Uterus (tissue), 4 donors: ENCODE results near the gene ZNF48. TPM values are rescaled to one million over a fixed set of nuclear protein-coding genes. Genes with fewer than 3 reads are reported as not detected.

Experiments used
- DNase-seq, 2 donors: peaks; one replicate each; pipeline ENCODE4 v3.0.0-alpha.2; 2019 to 2020
- H3K27ac ChIP-seq, 2 donors: fragments of 200-600 bp; sonication (generic); 1 replicate in 1 of 2; 2 replicates in 1 of 2; pipeline ENCODE4 v1.5.1; 2016 to 2018
- H3K27me3 ChIP-seq, 2 donors: fragments of 200-600 bp; sonication (generic); one replicate each; pipeline ENCODE4 v1.5.1; 2018 to 2019; ENCODE audit warnings: control low read depth in 1 of 2
- H3K36me3 ChIP-seq, 2 donors: fragments of 200-600 bp; sonication (generic); one replicate each; pipeline ENCODE4 v1.5.1; 2019; ENCODE audit warnings: control low read depth in 1 of 2
- H3K4me1 ChIP-seq, 2 donors: fragments of 200-600 bp; sonication (generic); one replicate each; pipeline ENCODE4 v1.5.1; 2018 to 2019; ENCODE audit warnings: control low read depth in 1 of 2
- H3K4me3 ChIP-seq, 2 donors: fragments of 200-600 bp; sonication (generic); 1 replicate in 1 of 2; 2 replicates in 1 of 2; pipeline ENCODE4 v1.5.1; 2018 to 2019; ENCODE audit warnings: mild to moderate bottlenecking in 1 of 2
- H3K9me3 ChIP-seq, 2 donors: fragments of 200-600 bp; sonication (generic); one replicate each; pipeline ENCODE4 v1.5.1; 2019; ENCODE audit warnings: control low read depth in 1 of 2
- POLR2A ChIP-seq, 2 donors: fragments of 450-650 bp; IDR thresholded peaks; one replicate each; pipeline ENCODE4 v1.6.1; 2016; ENCODE audit warnings: antibody characterized with exemption in 2 of 2, mild to moderate bottlenecking in 1 of 2, moderate library complexity in 1 of 2
- intact Hi-C: fragments of 100-400 bp; cut with DNase I; formaldehyde crosslinking; loops from one replicate; pipeline ENCODE4 v1.15.1; 2023; ENCODE audit warnings: low total_unique reads
- total RNA-seq, 4 donors: library from RNA; depleted of rRNA in 3 of 4; stranded (reverse); fragments of >200 nt in 3 of 4; gene quantifications; one replicate each; pipeline versions ENCODE4 v1.1.0 to v1.2.4, GENCODE V29; 2014 to 2023
- TF ChIP-seq, protein P1 (sequence below), 4 experiments: fragments of 200-600 bp in 2 of 4; fragments of 450-650 bp in 2 of 4; sonication (generic) in 2 of 4; IDR thresholded peaks; one replicate each; pipeline ENCODE4 v1.5.1; 2016 to 2019; ENCODE audit warnings: antibody characterized with exemption in 4 of 4, mild to moderate bottlenecking in 2 of 4, moderate library complexity in 1 of 4
- donor health status: DM: yes; HTN: yes; CAD: no.

Gene ZNF48
- total RNA-seq, 4 donors from 2014 or later = 2.6 to 21.0 (median 12.7) TPM

GRCh38 chr16:30372725-30373124 is 22.5 kb upstream of the ZNF48 start:
- no peaks in the 10 kb centered on the region for H3K27me3 ChIP-seq
- H3K27ac ChIP-seq = no peak overlapping the region
- H3K9me3 ChIP-seq = no peaks in the 10 kb centered on the region
- H3K4me3 ChIP-seq = no peak overlapping the region
- no peaks in the 10 kb centered on the region for H3K36me3 ChIP-seq
- intact Hi-C loops = no loop called here
- TF ChIP-seq, protein P1, sequence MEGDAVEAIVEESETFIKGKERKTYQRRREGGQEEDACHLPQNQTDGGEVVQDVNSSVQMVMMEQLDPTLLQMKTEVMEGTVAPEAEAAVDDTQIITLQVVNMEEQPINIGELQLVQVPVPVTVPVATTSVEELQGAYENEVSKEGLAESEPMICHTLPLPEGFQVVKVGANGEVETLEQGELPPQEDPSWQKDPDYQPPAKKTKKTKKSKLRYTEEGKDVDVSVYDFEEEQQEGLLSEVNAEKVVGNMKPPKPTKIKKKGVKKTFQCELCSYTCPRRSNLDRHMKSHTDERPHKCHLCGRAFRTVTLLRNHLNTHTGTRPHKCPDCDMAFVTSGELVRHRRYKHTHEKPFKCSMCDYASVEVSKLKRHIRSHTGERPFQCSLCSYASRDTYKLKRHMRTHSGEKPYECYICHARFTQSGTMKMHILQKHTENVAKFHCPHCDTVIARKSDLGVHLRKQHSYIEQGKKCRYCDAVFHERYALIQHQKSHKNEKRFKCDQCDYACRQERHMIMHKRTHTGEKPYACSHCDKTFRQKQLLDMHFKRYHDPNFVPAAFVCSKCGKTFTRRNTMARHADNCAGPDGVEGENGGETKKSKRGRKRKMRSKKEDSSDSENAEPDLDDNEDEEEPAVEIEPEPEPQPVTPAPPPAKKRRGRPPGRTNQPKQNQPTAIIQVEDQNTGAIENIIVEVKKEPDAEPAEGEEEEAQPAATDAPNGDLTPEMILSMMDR (IDR thresholded peaks at IDR 0.05) = no peak
- no peak for TF ChIP-seq POLR2A (IDR thresholded peaks at IDR 0.05)
- peaks cover 0 to 1% of the 10 kb centered on the region in 2 donors for H3K4me1 ChIP-seq
- DNase-seq = no peak

DNA sequence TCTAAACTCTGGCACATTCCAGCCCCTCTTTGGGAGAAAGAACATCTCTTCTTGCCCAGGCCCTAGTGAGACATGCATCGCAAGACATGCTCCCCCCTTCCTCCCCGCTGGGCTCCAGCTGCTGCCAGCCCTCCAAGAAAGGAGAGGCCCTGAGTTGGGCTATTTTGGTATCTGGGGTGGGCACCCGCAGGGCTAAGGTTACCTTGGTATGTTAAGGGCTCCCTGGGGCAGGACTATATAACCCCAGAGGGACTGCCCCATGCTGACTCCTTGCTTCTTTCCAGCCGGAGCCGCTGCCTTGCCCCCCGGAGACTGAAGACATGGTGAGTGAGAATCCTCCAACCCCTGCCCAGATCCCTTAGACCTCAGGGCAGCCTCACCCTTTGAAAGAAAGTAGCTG is 20.7 kb upstream of the ZNF48 start, which contains the start of gene MYL11:
MYL11 (plus strand) TSS at position 265 of the 400 bp plus-strand sequence; CDS start at position 321, 56 bp downstream.
- no peak for DNase-seq
- Histone ChIP-seq H3K27me3 (no peaks in the 10 kb centered on the region), H3K4me1 (no peaks in the 10 kb centered on the region), H3K36me3 (no peaks in the 10 kb centered on the region), H3K27ac (no peak within 1 kb of the TSS), H3K4me3 (no peak within 1 kb of the TSS), H3K9me3 (no peaks in the 10 kb centered on the region)
- intact Hi-C loops = no loop called here
- TF ChIP-seq, protein P1 (IDR thresholded peaks at IDR 0.05) = no peak
- TF ChIP-seq POLR2A (IDR thresholded peaks at IDR 0.05) = no peak

- no peak overlapping the region for H3K4me3 ChIP-seq
- H3K36me3 ChIP-seq = no peaks in the 10 kb centered on the region
- TF ChIP-seq, protein P1 (IDR thresholded peaks at IDR 0.05) = no peak
- TF ChIP-seq POLR2A (IDR thresholded peaks at IDR 0.05) = no peak
- H3K27ac ChIP-seq = peak overlapping the region in 1 of 2 donors; percentile 100
- DNase-seq = no peak
- intact Hi-C loops = no loop called here
- H3K4me1 ChIP-seq = no peaks in the 10 kb centered on the region
- no peaks in the 10 kb centered on the region for H3K27me3 ChIP-seq
- no peaks in the 10 kb centered on the region for H3K9me3 ChIP-seq
These were observed 19.4 kb upstream of the ZNF48 start for GRCh38 chr16:30375864-30376263.

DNA sequence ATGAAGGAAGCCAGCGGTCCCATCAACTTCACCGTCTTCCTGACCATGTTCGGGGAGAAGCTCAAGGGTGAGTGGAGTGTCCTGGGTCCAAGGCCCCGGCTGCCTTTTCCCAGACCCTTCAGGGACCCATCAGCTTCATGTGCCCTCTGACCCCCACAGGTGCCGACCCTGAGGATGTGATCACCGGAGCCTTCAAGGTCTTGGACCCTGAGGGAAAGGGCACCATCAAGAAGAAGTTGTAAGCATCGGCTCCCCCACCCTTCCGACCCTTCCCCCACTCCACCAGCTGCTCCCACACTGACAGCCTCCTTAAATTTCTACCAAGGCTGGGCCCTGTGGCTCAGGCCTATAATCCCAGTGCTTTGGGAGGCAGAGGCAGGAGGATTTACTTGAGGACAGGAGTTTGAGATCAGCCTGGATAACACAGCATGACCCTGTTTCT is 18.7 kb upstream of the ZNF48 start:
- Histone ChIP-seq H3K4me1 (no peaks in the 10 kb centered on the region), H3K27ac (peak overlapping the region; percentile 100), H3K4me3 (no peak overlapping the region), H3K36me3 (no peaks in the 10 kb centered on the region), H3K9me3 (no peaks in the 10 kb centered on the region), H3K27me3 (no peaks in the 10 kb centered on the region)
- intact Hi-C loops = no loop called here
- TF ChIP-seq, protein P1 (IDR thresholded peaks at IDR 0.05) = no peak
- no peak for TF ChIP-seq POLR2A (IDR thresholded peaks at IDR 0.05)
- no peak for DNase-seq

DNA sequence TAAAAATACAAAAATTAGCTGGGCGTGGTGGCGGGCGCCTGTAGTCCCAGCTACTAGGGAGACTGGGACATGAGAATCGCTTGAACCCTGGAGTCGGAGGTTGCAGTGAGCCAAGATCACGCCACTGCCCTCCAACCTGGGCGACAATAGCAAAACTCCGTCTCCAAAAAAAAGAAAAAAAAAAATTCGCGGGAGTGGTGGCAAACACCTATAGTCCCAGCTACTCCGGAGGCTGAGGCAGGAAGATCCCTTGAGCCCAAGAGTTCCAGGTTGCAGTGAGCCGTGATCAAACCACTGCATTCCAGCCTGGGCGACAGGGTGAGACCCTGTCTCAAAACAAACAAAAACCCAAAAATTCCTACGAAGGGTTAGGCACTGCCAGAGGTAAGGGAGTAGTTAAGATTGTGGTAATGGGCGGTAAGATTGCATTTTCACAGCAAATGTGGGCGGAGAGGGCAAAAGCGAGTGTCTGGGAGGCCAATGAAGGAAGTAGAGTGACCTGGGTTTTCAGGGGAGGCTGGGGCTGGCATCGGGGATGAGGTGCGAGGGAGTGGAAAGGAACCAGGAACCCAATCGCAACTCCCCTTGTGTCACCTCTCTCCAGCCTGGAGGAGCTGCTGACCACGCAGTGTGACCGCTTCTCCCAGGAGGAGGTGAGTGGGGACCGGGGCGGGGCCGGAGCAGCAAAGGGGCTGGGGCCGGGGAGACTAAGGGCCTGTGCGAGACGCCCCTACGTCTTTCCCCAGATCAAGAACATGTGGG is 18.0 kb upstream of the ZNF48 start:
- intact Hi-C loops = no loop called here
- DNase-seq = no peak
- TF ChIP-seq, protein P1 (IDR thresholded peaks at IDR 0.05) = no peak
- TF ChIP-seq POLR2A (IDR thresholded peaks at IDR 0.05) = no peak
- no peaks in the 10 kb centered on the region for H3K9me3 ChIP-seq
- peak overlapping the region; percentile 100 for H3K27ac ChIP-seq
- H3K27me3 ChIP-seq = no peaks in the 10 kb centered on the region
- peak overlapping the region; percentile 83 to 88 for H3K4me3 ChIP-seq
- no peaks in the 10 kb centered on the region for H3K36me3 ChIP-seq
- no peaks in the 10 kb centered on the region for H3K4me1 ChIP-seq
